Spleen (tissue), 7 donors: Measurements from ENCODE around the gene NMUR1.

Source experiments
- POLR2A ChIP-seq, 3 donors: fragments of 450-650 bp; IDR thresholded peaks; one replicate each; pipeline ENCODE4 v1.5.1; 2017; ENCODE audit warnings: antibody characterized with exemption in 3 of 3, mild to moderate bottlenecking in 1 of 3
- POLR2AphosphoS5 ChIP-seq, 3 donors: sonication (generic); formaldehyde crosslinking; IDR thresholded peaks; one replicate each; pipeline ENCODE4 v1.5.1; 2017; ENCODE audit warnings: antibody characterized with exemption in 3 of 3
- TF ChIP-seq, protein P1 (sequence below), 11 experiments: fragments of 200-600 bp in 7 of 11; fragments of 450-650 bp in 4 of 11; sonication (generic) in 4 of 11; IDR thresholded peaks in 8 of 11; conservative IDR thresholded peaks in 3 of 11; 1 replicate in 7 of 11; 2 replicates in 4 of 11; pipeline versions ENCODE4 v1.4.0 to v1.8.0; 2016 to 2021; ENCODE audit warnings: antibody characterized with exemption in 11 of 11, inconsistent platforms in 4 of 11, mild to moderate bottlenecking in 1 of 11
- donor health status: DM: no; HTN: no; CAD: no; lungs with moderate emphysema.
- donor health status: DM: no; HTN: no; CAD: no.
- donor health status: DM: no; HTN: no; CAD: no.

- TF ChIP-seq, protein P1, sequence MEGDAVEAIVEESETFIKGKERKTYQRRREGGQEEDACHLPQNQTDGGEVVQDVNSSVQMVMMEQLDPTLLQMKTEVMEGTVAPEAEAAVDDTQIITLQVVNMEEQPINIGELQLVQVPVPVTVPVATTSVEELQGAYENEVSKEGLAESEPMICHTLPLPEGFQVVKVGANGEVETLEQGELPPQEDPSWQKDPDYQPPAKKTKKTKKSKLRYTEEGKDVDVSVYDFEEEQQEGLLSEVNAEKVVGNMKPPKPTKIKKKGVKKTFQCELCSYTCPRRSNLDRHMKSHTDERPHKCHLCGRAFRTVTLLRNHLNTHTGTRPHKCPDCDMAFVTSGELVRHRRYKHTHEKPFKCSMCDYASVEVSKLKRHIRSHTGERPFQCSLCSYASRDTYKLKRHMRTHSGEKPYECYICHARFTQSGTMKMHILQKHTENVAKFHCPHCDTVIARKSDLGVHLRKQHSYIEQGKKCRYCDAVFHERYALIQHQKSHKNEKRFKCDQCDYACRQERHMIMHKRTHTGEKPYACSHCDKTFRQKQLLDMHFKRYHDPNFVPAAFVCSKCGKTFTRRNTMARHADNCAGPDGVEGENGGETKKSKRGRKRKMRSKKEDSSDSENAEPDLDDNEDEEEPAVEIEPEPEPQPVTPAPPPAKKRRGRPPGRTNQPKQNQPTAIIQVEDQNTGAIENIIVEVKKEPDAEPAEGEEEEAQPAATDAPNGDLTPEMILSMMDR (IDR thresholded peaks at IDR 0.05 in 8 of 11, conservative IDR thresholded peaks at IDR 0.05 in 3 of 11): no peak
- TF ChIP-seq POLR2AphosphoS5 (IDR thresholded peaks at IDR 0.05) (no peak), POLR2A (IDR thresholded peaks at IDR 0.05) (no peak)
Measured at GRCh38 chr2:231514951-231515297, 15.3 kb downstream of the NMUR1 start.
